Activated naive CD4-positive, alpha-beta T cell treated with anti-CD3 and anti-CD28 coated beads, Interleukin-2, amount 10 ng/mL, durations not matched to agents 7 days and 5 days (primary cell): ENCODE data around the gene HPGDS.
"Not testable (repeated sequence)": the region's sequence is repeated elsewhere in the genome, so short reads cannot be mapped to it uniquely, and the experiment has no call there.

Source experiments
- CTCF ChIA-PET: fragments of 350-600 bp; sonication (Branson Sonifier 250); formaldehyde crosslinking; loops from one replicate; lab custom pipeline; 2021; ENCODE audit warnings: antibody characterized with exemption; lab: Charles Lee
- DNase-seq: peaks from one replicate; pipeline ENCODE4 v3.0.0-alpha.2; 2020
- H3K27ac Mint-ChIP-seq: one replicate; pipeline ENCODE4 v1.8.0; 2021; ENCODE audit warnings: mild to moderate bottlenecking, moderate library complexity, mixed read lengths
- H3K27me3 Mint-ChIP-seq: one replicate; pipeline ENCODE4 v1.8.0; 2021; ENCODE audit warnings: mild to moderate bottlenecking, mixed read lengths
- H3K36me3 Mint-ChIP-seq: one replicate; pipeline ENCODE4 v1.8.0; 2021; ENCODE audit warnings: mixed read lengths
- H3K4me1 Mint-ChIP-seq: one replicate; pipeline ENCODE4 v1.8.0; 2021; ENCODE audit warnings: mixed read lengths
- H3K4me3 Mint-ChIP-seq: one replicate; pipeline ENCODE4 v1.8.0; 2021; ENCODE audit warnings: mild to moderate bottlenecking, moderate library complexity, mixed read lengths
- H3K9me3 Mint-ChIP-seq: one replicate; pipeline ENCODE4 v1.8.0; 2021; ENCODE audit warnings: mixed read lengths

The HPGDS gene

DNA sequence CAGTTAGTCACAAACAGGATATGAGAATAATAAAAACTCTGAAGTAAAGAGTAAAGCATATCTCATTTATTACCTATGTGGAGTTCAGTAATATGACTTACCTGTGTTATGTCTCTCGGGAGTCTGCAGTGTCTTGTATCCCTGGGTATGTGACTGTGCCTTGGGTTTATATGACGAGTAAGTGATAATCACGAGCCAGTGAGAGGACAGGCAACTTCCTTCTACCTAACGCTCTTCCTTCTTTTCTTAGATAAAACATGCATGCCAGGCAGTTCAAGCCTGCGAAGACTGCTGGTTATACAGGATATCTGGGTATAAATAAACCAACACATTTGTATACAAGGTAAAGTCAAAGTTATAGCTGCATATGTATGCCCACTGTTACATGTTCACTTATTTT, at the start of gene HPGDS:
Gene HPGDS (minus strand): TSS at position 143 of the 400 bp plus-strand sequence. CDS start 8,207 bp downstream, outside the sequence.
- no peak within 1 kb of the TSS for H3K27ac Mint-ChIP-seq
- no peaks in the 10 kb centered on the region for H3K27me3 Mint-ChIP-seq
- CTCF ChIA-PET, result no interaction called here
- no peaks in the 10 kb centered on the region for H3K9me3 Mint-ChIP-seq
- H3K36me3 Mint-ChIP-seq, result no peaks in the 10 kb centered on the region
- H3K4me3 Mint-ChIP-seq, result no peak within 1 kb of the TSS
- peaks cover 29% of the 10 kb centered on the region for H3K4me1 Mint-ChIP-seq
- DNase-seq, result no peak

GRCh38 chr4:94390804-94391410, 48.3 kb upstream of the HPGDS start:
- CTCF ChIA-PET, result interaction anchor here (0.6 to 1.1 kb wide), 5 partner anchors 19 to 646 kb away, joined by 3 to 6 read pairs (median 4); no protein-coding TSS in a partner anchor
- peak; percentile 23 for DNase-seq
- Mint-ChIP-seq H3K4me1 (no peaks in the 10 kb centered on the region), H3K27me3 (peaks cover 4% of the 10 kb centered on the region), H3K4me3 (no peak overlapping the region), H3K36me3 (no peaks in the 10 kb centered on the region), H3K9me3 (no peaks in the 10 kb centered on the region), H3K27ac (no peak overlapping the region)

GRCh38 chr4:94389595-94390267, 47.1 kb upstream of the HPGDS start:
- no peaks in the 10 kb centered on the region for H3K4me1 Mint-ChIP-seq
- H3K36me3 Mint-ChIP-seq, result no peaks in the 10 kb centered on the region
- H3K4me3 Mint-ChIP-seq, result no peak overlapping the region
- H3K27ac Mint-ChIP-seq, result no peak overlapping the region
- H3K27me3 Mint-ChIP-seq, result peaks cover 4% of the 10 kb centered on the region
- no peak for DNase-seq
- H3K9me3 Mint-ChIP-seq, result no peaks in the 10 kb centered on the region
- CTCF ChIA-PET, result interaction anchor here (1.0 to 1.6 kb wide), 5 partner anchors 17 to 84 kb away, joined by 3 to 7 read pairs (median 3); no protein-coding TSS in a partner anchor

DNA sequence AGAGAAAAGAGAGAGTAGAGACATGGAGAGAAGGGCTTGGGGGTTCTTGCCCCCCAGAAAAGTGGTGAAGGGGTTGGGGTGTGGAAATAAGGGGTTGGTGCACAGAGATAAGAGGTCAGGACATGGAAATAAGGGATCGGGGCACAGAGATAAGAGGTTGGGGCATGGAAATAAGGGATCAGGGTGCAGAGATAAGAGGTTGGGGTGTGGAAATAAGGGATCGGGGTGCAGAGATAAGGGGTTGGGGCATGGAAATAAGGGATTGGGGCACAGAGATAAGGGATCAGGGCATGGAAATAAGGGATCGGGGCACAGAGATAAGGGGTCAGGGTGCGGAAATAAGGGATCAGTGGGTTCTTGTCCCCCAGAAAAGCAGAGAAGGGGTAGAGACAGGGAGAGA, 45.3 kb upstream of the HPGDS start:
- DNase-seq, H3K4me1 Mint-ChIP-seq, H3K9me3 Mint-ChIP-seq, CTCF ChIA-PET, H3K27ac Mint-ChIP-seq, H3K4me3 Mint-ChIP-seq, H3K36me3 Mint-ChIP-seq, H3K27me3 Mint-ChIP-seq: not testable (repeated sequence)

- H3K27ac Mint-ChIP-seq, H3K4me3 Mint-ChIP-seq, H3K36me3 Mint-ChIP-seq, H3K27me3 Mint-ChIP-seq, CTCF ChIA-PET, H3K9me3 Mint-ChIP-seq, DNase-seq, H3K4me1 Mint-ChIP-seq: not testable (repeated sequence)
These were observed 42.8 kb upstream of the HPGDS start for GRCh38 chr4:94385452-94385851.

- H3K4me3 Mint-ChIP-seq, H3K4me1 Mint-ChIP-seq, H3K36me3 Mint-ChIP-seq, H3K9me3 Mint-ChIP-seq, H3K27ac Mint-ChIP-seq, CTCF ChIA-PET, DNase-seq, H3K27me3 Mint-ChIP-seq: not testable (repeated sequence)
These were observed 40.3 kb upstream of the HPGDS start for GRCh38 chr4:94382891-94383290.

- Mint-ChIP-seq H3K4me1 (no peaks in the 10 kb centered on the region), H3K4me3 (no peak overlapping the region), H3K36me3 (no peaks in the 10 kb centered on the region), H3K27me3 (no peaks in the 10 kb centered on the region), H3K27ac (no peak overlapping the region), H3K9me3 (no peaks in the 10 kb centered on the region)
- CTCF ChIA-PET, result no interaction called here
- no peak for DNase-seq
These were observed 35.4 kb upstream of the HPGDS start for GRCh38 chr4:94378047-94378446.

- H3K27ac Mint-ChIP-seq, result no peak overlapping the region
- H3K4me3 Mint-ChIP-seq, result no peak overlapping the region
- DNase-seq, result no peak
- no peaks in the 10 kb centered on the region for H3K4me1 Mint-ChIP-seq
- H3K27me3 Mint-ChIP-seq, result no peaks in the 10 kb centered on the region
- CTCF ChIA-PET, result no interaction called here
- H3K36me3 Mint-ChIP-seq, result no peaks in the 10 kb centered on the region
- H3K9me3 Mint-ChIP-seq, result no peaks in the 10 kb centered on the region
These were observed 34.7 kb upstream of the HPGDS start for GRCh38 chr4:94377294-94377693.

GRCh38 chr4:94375364-94375763, 32.7 kb upstream of the HPGDS start:
- Mint-ChIP-seq H3K9me3 (no peaks in the 10 kb centered on the region), H3K4me3 (no peak overlapping the region), H3K4me1 (no peaks in the 10 kb centered on the region), H3K27ac (no peak overlapping the region), H3K36me3 (no peaks in the 10 kb centered on the region), H3K27me3 (peaks cover 1% of the 10 kb centered on the region)
- no peak for DNase-seq
- CTCF ChIA-PET, result no interaction called here

- Mint-ChIP-seq H3K9me3 (no peaks in the 10 kb centered on the region), H3K36me3 (no peaks in the 10 kb centered on the region), H3K27ac (no peak overlapping the region), H3K4me3 (no peak overlapping the region), H3K4me1 (no peaks in the 10 kb centered on the region), H3K27me3 (peaks cover 10% of the 10 kb centered on the region)
- DNase-seq, result no peak
- CTCF ChIA-PET, result no interaction called here
These were observed 31.1 kb upstream of the HPGDS start for GRCh38 chr4:94373752-94374151.

DNA sequence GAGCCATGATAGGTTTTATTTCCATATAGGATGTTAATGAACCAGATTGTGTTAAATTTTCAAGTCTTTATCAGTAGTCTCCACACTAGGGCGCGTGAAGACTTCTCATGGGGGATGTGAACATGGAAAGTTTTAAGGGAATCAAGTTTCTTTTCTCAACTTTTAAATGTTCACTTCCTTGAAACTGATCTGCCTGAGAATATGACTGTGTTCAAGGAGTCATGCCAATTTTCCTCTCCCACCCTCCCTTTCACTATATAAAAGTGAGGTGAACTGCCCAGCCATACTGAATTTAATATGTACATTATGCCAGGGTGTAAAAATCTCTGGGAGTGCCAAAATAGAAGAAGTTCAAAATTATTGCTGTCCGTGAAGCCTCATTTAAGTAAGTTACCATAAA, 30.4 kb upstream of the HPGDS start:
- no peak for DNase-seq
- H3K36me3 Mint-ChIP-seq, result no peaks in the 10 kb centered on the region
- H3K9me3 Mint-ChIP-seq, result no peaks in the 10 kb centered on the region
- peaks cover 10% of the 10 kb centered on the region for H3K27me3 Mint-ChIP-seq
- no peak overlapping the region for H3K4me3 Mint-ChIP-seq
- H3K27ac Mint-ChIP-seq, result no peak overlapping the region
- CTCF ChIA-PET, result interaction anchor here (0.6 kb wide), 1 partner anchor 25 kb away, joined by 3 read pairs; no protein-coding TSS in a partner anchor
- no peaks in the 10 kb centered on the region for H3K4me1 Mint-ChIP-seq

- H3K4me3 Mint-ChIP-seq, result no peak overlapping the region
- H3K27ac Mint-ChIP-seq, result no peak overlapping the region
- H3K36me3 Mint-ChIP-seq, result no peaks in the 10 kb centered on the region
- CTCF ChIA-PET, result interaction anchor here (0.6 to 1.1 kb wide), 2 partner anchors 18 to 24 kb away, joined by 3 read pairs; no protein-coding TSS in a partner anchor
- no peak for DNase-seq
- H3K4me1 Mint-ChIP-seq, result no peaks in the 10 kb centered on the region
- no peaks in the 10 kb centered on the region for H3K9me3 Mint-ChIP-seq
- peaks cover 10% of the 10 kb centered on the region for H3K27me3 Mint-ChIP-seq
These were observed 29.8 kb upstream of the HPGDS start for GRCh38 chr4:94372228-94372978.

DNA sequence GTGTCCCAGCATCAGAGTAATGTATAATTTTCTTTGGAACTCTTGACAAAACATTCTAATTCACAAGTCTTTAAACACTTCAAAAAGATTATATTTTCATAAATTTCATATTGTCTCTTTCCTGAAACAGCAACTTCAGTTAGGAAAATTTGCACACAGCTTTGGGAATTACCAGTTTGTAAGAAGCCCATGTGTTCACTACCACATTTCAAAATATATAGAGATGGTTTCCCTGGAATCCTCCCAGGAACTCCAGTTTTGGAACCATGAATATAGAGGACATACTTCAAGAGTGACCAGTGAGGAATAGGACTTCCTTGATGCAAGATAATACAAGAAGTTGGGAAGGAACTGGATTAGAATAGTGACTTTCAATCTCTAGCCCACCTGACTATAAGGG, 28.7 kb upstream of the HPGDS start:
- H3K4me3 Mint-ChIP-seq, result no peak overlapping the region
- no peak overlapping the region for H3K27ac Mint-ChIP-seq
- no peaks in the 10 kb centered on the region for H3K4me1 Mint-ChIP-seq
- no peaks in the 10 kb centered on the region for H3K36me3 Mint-ChIP-seq
- H3K9me3 Mint-ChIP-seq, result no peaks in the 10 kb centered on the region
- peaks cover 17% of the 10 kb centered on the region for H3K27me3 Mint-ChIP-seq
- no peak for DNase-seq
- CTCF ChIA-PET, result interaction anchor here (1.1 kb wide), 1 partner anchor 19 kb away, joined by 3 read pairs; no protein-coding TSS in a partner anchor

GRCh38 chr4:94370533-94371254, 28.1 kb upstream of the HPGDS start:
- DNase-seq, result no peak
- CTCF ChIA-PET, result interaction anchor here (1.1 kb wide), 1 partner anchor 19 kb away, joined by 3 read pairs; no protein-coding TSS in a partner anchor
- Mint-ChIP-seq H3K4me1 (no peaks in the 10 kb centered on the region), H3K27ac (no peak overlapping the region), H3K36me3 (no peaks in the 10 kb centered on the region), H3K9me3 (no peaks in the 10 kb centered on the region), H3K27me3 (peaks cover 17% of the 10 kb centered on the region), H3K4me3 (no peak overlapping the region)
